Tibial nerve (tissue), 3 donors: ENCODE data around the gene OR7D4.
"Not testable (repeated sequence)": the region's sequence is repeated elsewhere in the genome, so short reads cannot be mapped to it uniquely, and the experiment has no call there.

Source experiments
- POLR2A ChIP-seq, 2 donors: fragments of 450-650 bp; IDR thresholded peaks; one replicate each; pipeline ENCODE4 v1.6.1; 2017; ENCODE audit warnings: antibody characterized with exemption in 2 of 2, mild to moderate bottlenecking in 2 of 2, moderate library complexity in 2 of 2
- TF ChIP-seq, protein P1 (sequence below), 5 experiments: fragments of 200-600 bp in 3 of 5; fragments of 450-650 bp in 2 of 5; sonication (generic) in 3 of 5; IDR thresholded peaks; one replicate each; pipeline ENCODE4 v1.5.1; 2016 to 2019; ENCODE audit warnings: antibody characterized with exemption in 5 of 5, mild to moderate bottlenecking in 3 of 5, moderate library complexity in 2 of 5

DNA sequence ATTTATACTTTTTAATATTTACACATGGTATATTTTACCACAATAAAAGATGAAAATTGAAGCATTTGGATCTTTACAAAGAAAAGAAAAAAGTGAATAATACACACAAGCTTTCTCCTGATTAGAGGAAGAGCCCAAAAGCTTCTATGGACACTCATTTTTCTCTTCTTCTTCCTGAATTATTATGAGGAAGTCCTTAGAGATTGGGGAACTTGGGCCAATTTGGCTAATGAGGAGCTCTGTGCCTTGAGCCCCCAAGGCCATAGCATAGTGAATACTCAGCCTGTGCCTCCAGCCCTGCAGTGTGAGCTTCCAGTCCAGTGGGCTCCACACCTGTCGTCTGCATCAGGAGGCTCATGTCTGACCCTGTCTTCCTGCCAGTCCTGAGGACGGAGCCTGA, 21.3 kb downstream of the OR7D4 start:
- TF ChIP-seq POLR2A (IDR thresholded peaks at IDR 0.05): not testable (repeated sequence)
- TF ChIP-seq, protein P1, sequence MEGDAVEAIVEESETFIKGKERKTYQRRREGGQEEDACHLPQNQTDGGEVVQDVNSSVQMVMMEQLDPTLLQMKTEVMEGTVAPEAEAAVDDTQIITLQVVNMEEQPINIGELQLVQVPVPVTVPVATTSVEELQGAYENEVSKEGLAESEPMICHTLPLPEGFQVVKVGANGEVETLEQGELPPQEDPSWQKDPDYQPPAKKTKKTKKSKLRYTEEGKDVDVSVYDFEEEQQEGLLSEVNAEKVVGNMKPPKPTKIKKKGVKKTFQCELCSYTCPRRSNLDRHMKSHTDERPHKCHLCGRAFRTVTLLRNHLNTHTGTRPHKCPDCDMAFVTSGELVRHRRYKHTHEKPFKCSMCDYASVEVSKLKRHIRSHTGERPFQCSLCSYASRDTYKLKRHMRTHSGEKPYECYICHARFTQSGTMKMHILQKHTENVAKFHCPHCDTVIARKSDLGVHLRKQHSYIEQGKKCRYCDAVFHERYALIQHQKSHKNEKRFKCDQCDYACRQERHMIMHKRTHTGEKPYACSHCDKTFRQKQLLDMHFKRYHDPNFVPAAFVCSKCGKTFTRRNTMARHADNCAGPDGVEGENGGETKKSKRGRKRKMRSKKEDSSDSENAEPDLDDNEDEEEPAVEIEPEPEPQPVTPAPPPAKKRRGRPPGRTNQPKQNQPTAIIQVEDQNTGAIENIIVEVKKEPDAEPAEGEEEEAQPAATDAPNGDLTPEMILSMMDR (IDR thresholded peaks at IDR 0.05): not testable (repeated sequence)
